Adrenal gland (tissue), 12 donors: ENCODE data around the gene MYD88. TPM values are rescaled to one million over a fixed set of nuclear protein-coding genes. Genes with fewer than 3 reads are reported as not detected.

Source experiments
- DNase-seq, 7 donors: peaks; one replicate each; pipeline ENCODE4 v3.0.0-alpha.2; 2019 to 2020
- H3K27ac ChIP-seq, 5 donors: fragments of 200-600 bp; sonication (generic) in 4 of 5; 1 replicate in 3 of 5; 2 replicates in 2 of 5; pipeline versions ENCODE4 v1.5.1 to v1.8.0; 2016 to 2020; ENCODE audit warnings: mild to moderate bottlenecking in 1 of 5
- H3K27me3 ChIP-seq: fragments of 200-600 bp; 2 replicates; pipeline ENCODE4 v1.8.0; 2021
- H3K36me3 ChIP-seq, 2 donors: fragments of 200-600 bp; replicated peaks in 1 of 2; 1 replicate in 1 of 2; 2 replicates in 1 of 2; pipeline versions ENCODE4 v1.5.1 to v1.8.0; 2018 to 2022
- H3K4me1 ChIP-seq, 2 donors: fragments of 200-600 bp; replicated peaks in 1 of 2; 1 replicate in 1 of 2; 2 replicates in 1 of 2; pipeline versions ENCODE4 v1.5.1 to v1.8.0; 2018 to 2021
- H3K4me3 ChIP-seq, 4 donors: fragments of 200-600 bp; sonication (generic) in 3 of 4; one replicate each; pipeline ENCODE4 v1.5.1; 2016 to 2018
- H3K9me3 ChIP-seq, 3 donors: fragments of 200-600 bp; sonication (generic) in 1 of 3; replicated peaks in 1 of 3; 1 replicate in 2 of 3; 2 replicates in 1 of 3; pipeline versions ENCODE4 v1.5.1 to v1.8.0; 2016 to 2021
- POLR2A ChIP-seq, 2 donors: fragments of 450-650 bp; IDR thresholded peaks; one replicate each; pipeline ENCODE4 v1.6.1; 2017; ENCODE audit warnings: antibody characterized with exemption in 2 of 2, mild to moderate bottlenecking in 2 of 2, moderate library complexity in 1 of 2
- WGBS, 4 donors: extraction: QIAGEN DNeasy Blood & Tissue Kit in 2 of 4; methylation state at CpG; one replicate each; pipeline versions ENCODE4 v1.1.5 to v1.1.7; 2013 to 2017; 5-methylcytosine and 5-hydroxymethylcytosine counted together
- intact Hi-C, 2 donors: fragments of 100-400 bp; cut with DNase I; formaldehyde crosslinking; loops; one replicate each; pipeline versions ENCODE4 v1.14.1 to v1.15.0; 2022 to 2023
- polyA plus RNA-seq, 3 donors: library from polyadenylated mRNA; stranded (reverse); fragments of 200-250 nt in 2 of 3; fragments of 350-450 nt in 1 of 3; fragmentation: Illumina TruSeq in 1 of 3; extraction: RNeasy Lipid Tissue Mini Kit (QIAGEN cat#74804) in 1 of 3; gene quantifications; one replicate each; pipeline ENCODE4 v1.2.3, GENCODE V29; 2013 to 2014
- total RNA-seq, 9 donors: library from RNA; depleted of rRNA in 4 of 9; stranded (reverse); fragments of >200 nt in 4 of 9; fragments of 120-200 nt in 1 of 9; fragmentation: NEBNext Ultra II Directional in 1 of 9; extraction: Animal tissue kit (Norgen Biotek cat#: 25700) in 1 of 9; gene quantifications; one replicate each; pipeline versions ENCODE4 v1.1.0 to v1.2.4, GENCODE V29; 2013 to 2023
- TF ChIP-seq, protein P1 (sequence below), 6 experiments: fragments of 450-650 bp in 4 of 6; fragments of 200-600 bp in 2 of 6; sonication (generic) in 1 of 6; IDR thresholded peaks; 1 replicate in 5 of 6; 2 replicates in 1 of 6; pipeline versions ENCODE4 v1.5.1 to v1.8.0; 2016 to 2021; ENCODE audit warnings: antibody characterized with exemption in 6 of 6, mild to moderate bottlenecking in 2 of 6, moderate library complexity in 1 of 6
- donor health status: healthy with polysubstance abuse.
- donor health status: Bipolar disorder and iron deficiency.
- donor health status: DM: yes; HTN: yes; CAD: no.
- donor health status: DM: no; HTN: no; CAD: no.
- donor health status: DM: no; HTN: no; CAD: no.
- donor health status: DM: yes; HTN: yes; CAD: no.

MYD88 gene
- total and polyA plus RNA-seq, 12 donors: 3.8 to 46.6 (median 34.7) TPM

DNA sequence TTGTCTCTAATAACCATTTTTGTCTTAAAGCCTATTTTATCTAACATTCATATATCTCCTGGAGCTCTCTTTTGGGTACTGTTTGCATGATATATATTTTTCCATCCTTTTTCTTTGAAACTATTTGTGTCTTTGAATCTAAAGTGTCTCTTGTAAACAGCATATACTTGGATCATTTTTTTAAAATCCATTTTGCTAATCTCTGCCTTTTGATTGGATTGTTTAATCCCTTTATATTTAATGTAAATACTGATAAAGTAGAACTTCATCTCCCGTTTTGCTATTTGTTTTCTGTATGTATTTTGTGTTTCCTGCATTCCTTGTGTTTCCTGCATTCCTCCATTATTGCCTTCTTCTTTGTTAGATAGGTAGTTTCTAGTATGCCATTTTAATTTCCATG lies 32.9 kb upstream of the MYD88 start:
- 36 to 39% (median 38%) methylated on average over 1 of the region's 1 CpG for WGBS, 4 donors
- intact Hi-C loops: no loop called here

DNA sequence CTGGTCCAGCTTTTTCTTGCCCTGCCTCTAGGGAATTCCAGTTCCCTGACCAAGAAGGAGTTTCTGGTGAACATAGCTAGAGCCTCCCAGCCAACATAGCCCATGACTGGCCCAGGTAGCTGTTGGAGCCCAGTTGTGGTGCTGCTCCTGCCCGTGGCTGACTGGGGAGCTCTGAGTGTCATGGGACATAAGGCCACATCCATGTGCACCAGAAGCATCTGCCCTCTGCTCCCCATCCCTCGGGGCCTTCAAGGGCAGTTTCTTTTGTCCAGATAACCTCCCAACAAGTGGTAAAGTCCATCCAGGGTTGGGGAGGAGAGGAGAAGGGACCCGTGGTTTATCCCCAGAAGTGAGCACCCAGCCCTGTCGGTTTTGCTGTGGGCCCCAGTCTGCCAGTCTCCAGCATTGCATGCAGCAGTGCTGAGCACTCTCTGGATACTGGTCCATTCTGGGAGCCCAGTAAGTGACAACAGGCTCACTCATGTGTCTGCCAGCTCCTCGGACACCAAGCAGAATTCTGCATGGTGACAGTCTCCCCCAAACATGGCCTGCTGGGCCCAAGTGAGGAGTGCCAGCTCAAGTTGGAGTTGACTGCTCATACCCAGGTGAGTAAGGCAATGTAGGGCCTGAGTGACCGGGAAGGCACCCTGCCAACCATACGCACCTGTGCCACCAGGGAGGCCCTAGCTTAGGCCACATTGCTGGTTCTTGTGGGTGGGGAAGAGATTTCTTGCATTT lies 30.4 kb upstream of the MYD88 start:
- no peaks in the 10 kb centered on the region for H3K9me3 ChIP-seq
- no peak for TF ChIP-seq POLR2A (IDR thresholded peaks at IDR 0.05)
- TF ChIP-seq, protein P1, sequence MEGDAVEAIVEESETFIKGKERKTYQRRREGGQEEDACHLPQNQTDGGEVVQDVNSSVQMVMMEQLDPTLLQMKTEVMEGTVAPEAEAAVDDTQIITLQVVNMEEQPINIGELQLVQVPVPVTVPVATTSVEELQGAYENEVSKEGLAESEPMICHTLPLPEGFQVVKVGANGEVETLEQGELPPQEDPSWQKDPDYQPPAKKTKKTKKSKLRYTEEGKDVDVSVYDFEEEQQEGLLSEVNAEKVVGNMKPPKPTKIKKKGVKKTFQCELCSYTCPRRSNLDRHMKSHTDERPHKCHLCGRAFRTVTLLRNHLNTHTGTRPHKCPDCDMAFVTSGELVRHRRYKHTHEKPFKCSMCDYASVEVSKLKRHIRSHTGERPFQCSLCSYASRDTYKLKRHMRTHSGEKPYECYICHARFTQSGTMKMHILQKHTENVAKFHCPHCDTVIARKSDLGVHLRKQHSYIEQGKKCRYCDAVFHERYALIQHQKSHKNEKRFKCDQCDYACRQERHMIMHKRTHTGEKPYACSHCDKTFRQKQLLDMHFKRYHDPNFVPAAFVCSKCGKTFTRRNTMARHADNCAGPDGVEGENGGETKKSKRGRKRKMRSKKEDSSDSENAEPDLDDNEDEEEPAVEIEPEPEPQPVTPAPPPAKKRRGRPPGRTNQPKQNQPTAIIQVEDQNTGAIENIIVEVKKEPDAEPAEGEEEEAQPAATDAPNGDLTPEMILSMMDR (IDR thresholded peaks at IDR 0.05): no peak
- WGBS, 4 donors: 79 to 91% (median 86%) methylated on average over 6 to 7 of the region's 7 CpGs
- peak in 2 of 7 donors; percentile 5 to 27 for DNase-seq
- intact Hi-C loops: no loop called here
- no peaks in the 10 kb centered on the region for H3K27me3 ChIP-seq
- no peak overlapping the region for H3K27ac ChIP-seq
- H3K4me1 ChIP-seq: no peaks in the 10 kb centered on the region
- no peaks in the 10 kb centered on the region for H3K36me3 ChIP-seq
- no peak overlapping the region for H3K4me3 ChIP-seq

More for the DNA sequence above, 32.9 kb upstream of the MYD88 start:
- no peaks in the 10 kb centered on the region for H3K27me3 ChIP-seq
- no peak for DNase-seq
- H3K36me3 ChIP-seq: no peaks in the 10 kb centered on the region
- no peak overlapping the region for H3K27ac ChIP-seq
- H3K4me3 ChIP-seq: no peak overlapping the region
- no peak for TF ChIP-seq POLR2A (IDR thresholded peaks at IDR 0.05)
- TF ChIP-seq, protein P1 (IDR thresholded peaks at IDR 0.05): no peak
- no peaks in the 10 kb centered on the region for H3K4me1 ChIP-seq
- no peaks in the 10 kb centered on the region for H3K9me3 ChIP-seq

DNA sequence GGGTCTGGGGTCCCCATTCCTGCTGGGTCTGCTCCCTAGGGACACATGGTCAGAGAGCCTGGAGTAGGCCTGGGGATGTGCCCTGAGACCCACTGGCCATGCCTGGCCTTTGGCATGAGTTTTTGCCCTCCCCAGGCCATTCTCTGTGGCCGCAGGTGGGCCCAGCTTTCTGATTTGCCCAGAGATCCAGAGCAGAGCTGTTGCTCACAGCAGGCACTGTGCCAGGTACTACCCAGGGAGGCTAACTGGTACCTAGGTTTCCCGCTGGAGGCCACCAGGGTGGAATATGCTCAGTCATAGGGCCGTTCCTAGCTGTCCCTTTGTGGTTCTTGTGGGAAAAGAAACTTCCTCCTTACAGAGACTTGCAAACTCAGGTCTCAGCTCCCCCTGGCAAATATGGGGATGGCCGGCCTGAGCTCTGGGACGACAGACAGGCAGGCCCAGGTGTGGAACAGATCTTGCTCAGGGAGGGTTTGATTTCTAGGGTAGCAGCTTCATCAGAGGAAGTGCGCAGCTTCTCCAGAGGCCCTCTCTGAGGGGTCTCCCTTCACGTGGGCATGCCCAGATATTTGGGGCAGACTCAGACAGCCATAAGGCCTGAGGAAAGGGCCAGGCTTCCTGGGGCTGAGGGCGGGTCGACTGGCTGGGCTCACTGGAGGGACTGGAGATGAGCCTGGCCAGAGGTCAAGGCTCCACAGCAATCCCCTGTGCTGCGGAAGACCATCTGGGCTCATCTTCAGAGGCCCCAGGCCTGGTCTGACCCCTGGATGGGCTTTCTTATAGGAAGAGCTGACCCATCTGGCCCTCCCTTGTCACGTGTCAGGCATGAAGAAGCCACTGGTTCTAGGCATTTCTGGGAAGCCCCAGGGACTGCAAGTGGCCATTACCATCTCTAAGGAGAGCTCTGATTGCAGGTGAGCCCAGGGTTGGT lies 29.5 kb upstream of the MYD88 start:
- Histone ChIP-seq H3K4me3 (no peak overlapping the region), H3K27ac (no peak overlapping the region), H3K9me3 (no peaks in the 10 kb centered on the region), H3K36me3 (no peaks in the 10 kb centered on the region), H3K27me3 (no peaks in the 10 kb centered on the region), H3K4me1 (no peaks in the 10 kb centered on the region)
- TF ChIP-seq, protein P1 (IDR thresholded peaks at IDR 0.05): no peak
- peak in 3 of 7 donors; percentile 5 to 48 (median 19) for DNase-seq
- WGBS, 4 donors: 71 to 79% (median 76%) methylated on average over 4 to 11 of the region's 11 CpGs
- intact Hi-C loops: no loop called here
